NK-92 treated with Interleukin-12 subunit alpha and Interleukin-12 subunit beta, amount 100 ng/mL, for 24 hours (cell line): ENCODE results near the gene IP6K3.

Source experiments
- DNase-seq: peaks from one replicate; lab custom pipeline; 2025; lab: John Stamatoyannopoulos, UW

Gene IP6K3

DNA sequence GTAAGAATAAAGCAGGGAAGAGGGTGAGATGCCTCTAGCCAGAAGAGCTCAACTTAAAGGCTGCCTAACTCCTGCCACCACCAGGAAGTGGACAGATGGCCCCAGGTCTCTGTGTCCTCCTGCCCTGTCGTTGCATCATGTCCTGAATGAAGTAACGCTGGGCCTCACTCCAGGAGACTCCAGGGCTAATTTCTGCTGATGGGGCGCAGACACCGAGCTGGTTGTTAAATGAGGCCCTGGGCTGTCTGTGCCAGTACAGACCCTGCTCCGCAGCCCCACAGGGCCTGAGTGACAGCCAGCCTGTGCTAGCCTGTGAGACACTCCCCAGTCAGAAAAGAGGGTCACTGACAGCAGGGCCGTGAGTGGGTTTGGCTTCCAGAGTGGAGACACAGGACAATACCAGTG, 6.5 kb downstream of the IP6K3 start:
- no peak for DNase-seq

DNA sequence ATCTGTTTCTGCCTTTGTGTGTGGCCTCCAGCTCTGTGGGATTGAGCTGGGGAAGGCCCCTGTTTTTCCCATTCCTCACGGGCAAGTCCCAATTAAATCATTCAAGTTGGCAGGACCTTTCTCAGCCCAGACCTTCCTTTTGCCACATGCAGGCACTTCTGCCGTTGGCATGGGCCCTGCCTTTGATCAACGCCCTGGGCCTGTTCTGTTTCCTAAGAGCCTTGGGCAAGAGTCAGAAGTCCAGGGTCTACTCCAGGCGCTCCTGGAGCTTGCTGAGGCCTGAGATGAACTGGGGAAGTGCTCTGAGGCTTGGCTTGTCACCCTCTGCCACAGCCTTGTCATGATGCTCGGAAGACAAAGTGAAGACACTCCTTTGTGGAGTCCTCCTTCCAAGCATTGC, 7.1 kb downstream of the IP6K3 start:
- no peak for DNase-seq

- no peak for DNase-seq
Measured at GRCh38 chr6:33738879-33739278, 7.8 kb downstream of the IP6K3 start.

DNA sequence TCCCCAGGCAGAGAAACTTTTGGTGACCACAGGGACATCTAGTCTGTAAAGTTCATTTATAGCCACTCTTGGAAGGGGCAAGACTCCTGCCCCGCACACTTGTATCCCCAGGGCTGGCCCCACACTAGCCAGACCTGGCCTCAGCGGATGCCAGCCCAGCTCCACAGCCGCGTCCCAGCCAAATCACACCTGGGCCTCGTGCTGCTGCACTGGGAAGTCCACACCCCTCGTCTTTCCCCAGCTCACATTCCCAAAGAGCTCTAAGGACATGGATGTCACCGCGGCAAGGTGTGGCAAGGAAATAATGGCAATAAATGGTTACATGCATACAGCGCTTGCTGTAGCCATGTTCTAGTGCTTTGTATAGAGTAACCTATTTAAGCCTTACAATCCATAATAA, 8.6 kb downstream of the IP6K3 start:
- no peak for DNase-seq

GRCh38 chr6:33737267-33738026, 9.3 kb downstream of the IP6K3 start:
- DNase-seq, result no peak

DNA sequence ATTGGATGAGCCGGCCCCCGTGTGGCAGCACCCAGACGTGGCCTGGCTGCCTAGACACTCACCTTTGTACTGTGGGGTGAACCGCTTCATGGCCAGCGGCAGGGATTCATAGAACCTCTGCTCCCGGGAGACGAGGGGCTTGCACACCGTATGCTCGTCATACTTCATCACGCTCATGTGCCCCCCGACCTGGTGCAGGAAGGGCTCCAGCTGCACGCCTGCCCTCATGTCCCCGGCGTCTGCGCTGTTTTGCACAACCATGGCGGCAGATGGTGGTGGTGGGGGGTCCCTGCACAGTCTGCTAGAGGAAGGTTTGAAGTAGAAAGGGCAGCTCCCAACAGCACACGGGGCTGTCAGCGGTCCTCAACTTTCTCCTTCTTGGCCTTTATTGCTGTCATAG, 11.5 kb downstream of the IP6K3 start:
- DNase-seq, result no peak

DNA sequence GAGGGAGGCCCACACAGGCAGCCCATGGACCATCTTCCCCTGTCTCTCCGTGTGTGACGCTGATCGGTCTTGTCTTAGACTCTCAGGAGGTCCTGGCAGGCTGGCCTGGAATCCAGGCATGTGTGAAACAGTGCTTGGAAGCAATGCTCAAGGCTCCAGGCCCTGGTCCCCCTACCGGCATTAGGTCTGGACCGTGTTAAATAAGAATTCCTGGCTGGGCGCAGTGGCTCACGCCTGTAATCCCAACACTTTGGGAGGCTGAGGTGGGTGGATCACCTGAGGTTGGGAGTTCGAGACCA, 13.0 kb downstream of the IP6K3 start:
- DNase-seq, result no peak

- DNase-seq, result no peak
Measured at GRCh38 chr6:33732817-33733708, 13.6 kb downstream of the IP6K3 start.

DNA sequence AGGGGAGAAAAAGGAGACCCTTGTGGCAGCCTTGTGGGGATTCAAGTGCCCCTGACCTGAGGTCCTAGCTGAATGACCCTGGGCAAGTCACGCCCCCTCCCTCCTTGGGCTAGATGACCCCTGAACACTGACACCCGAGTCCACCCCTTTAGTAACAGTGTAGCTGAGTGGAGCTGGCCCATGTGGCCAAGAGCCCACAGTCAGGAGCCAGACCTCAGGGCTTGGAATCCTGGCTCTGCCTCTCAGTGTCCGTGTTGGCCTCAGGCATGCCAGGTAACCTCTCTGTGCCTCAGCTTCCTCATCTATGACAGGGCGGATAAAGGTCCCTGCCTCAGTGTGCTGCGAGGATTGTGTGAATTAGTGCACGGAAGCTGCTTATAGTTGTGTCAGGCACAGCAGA, 14.3 kb downstream of the IP6K3 start:
- no peak for DNase-seq

DNA sequence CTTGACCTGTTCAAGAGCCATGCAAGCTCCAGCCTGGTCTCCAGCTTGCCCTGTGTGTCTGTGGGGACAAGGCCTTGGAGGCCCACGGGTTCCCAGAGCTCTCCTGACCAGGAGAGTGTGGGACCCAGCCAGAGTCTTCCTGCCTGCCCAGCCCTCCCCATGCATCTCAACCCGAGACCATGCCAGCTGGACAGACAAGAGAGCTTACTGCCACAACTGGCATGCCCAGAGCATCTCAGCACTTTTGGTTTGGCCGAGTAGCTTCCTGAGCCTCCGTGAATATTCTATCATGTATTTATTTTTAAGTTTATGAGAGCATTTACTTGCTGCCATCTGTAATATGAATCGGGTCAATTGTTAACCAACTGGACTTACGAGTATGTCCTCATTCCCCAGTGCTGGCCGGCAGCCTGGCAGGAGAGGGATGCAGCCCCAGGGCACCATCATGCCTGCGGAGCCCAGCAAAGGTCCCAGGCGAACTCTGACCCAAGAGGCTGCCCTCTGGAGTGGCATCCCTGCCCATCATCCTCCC, 14.9 kb downstream of the IP6K3 start:
- no peak for DNase-seq

DNA sequence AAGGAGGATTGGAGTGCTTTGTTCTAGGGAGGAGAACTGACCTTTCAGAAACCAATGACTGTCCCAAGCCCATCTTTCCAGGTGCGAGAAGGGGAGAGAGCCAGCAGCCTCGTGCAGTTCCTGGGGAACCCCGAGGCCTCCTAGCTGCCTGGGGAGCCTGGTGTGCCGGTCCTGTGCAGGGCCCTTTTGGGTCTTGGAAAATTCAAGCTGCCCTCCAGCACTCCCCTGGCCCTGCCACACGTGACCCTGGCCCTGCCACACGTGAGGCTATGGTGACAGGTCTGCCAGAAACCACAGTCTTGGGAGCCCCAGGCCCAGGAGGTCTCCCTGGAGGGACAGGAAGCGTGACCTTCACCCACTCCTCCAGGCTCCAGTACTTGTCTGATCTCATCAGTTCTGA, 15.7 kb downstream of the IP6K3 start:
- DNase-seq, result no peak

DNA sequence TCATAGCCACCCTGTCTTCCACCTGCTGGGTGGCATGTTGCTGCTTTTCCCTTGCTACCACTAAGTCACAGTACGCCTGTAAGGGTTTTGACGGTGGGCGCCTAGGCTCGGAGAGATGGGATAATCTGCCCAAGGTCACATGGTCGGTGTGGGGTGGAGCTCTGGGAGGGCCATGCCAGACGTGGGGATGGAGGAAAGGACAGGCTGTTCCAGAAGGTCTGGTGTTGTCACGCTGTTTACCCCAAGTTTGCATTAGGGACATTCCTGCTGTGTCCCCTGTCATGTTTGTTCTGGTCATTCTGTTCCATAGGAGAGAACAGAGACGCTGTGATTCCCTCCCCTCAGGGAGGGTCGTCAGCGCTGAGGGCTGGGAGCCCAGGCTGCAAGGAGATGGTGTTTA, 16.1 kb downstream of the IP6K3 start:
- no peak for DNase-seq

DNA sequence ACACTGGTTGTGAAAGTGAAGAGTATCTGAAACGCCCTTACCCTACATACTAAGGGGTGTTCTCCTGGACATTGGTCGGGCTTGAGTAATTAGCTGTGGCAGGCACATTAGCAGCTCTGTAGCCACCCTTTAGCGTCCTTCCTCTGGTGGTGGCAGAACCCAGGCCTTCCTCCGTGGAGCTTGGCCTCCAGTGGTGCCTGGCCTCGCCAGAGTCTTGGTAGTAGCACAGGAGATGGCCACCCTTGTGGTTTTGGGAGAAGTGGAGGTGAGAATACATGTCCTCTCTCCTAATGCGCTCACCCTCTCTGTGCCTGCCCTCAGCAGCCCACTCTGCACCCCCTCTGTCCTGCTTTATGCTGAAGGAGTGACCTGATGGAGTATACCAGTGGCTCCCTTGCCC, 17.6 kb downstream of the IP6K3 start:
- no peak for DNase-seq

DNA sequence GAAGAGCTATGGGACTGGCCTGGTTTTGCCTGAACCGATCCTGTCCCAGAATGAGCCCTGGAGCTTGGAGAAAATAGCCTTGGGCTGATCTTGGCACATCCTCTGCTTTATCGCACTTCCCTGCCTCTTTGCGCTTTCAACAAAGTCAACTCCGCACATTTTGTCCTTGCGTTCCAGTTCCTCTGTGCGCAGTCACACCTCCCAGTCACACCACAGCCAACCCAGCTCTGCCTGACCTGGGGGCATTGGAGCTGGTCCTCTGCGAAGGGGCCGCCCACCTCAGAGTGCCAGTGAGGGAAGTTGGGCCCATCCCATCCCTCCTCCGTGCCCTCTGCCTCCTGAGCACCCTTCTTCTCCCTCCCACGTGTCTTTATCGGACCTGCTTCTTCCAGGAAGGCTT, 18.3 kb downstream of the IP6K3 start:
- no peak for DNase-seq

GRCh38 chr6:33727932-33728331, 18.8 kb downstream of the IP6K3 start:
- no peak for DNase-seq

DNA sequence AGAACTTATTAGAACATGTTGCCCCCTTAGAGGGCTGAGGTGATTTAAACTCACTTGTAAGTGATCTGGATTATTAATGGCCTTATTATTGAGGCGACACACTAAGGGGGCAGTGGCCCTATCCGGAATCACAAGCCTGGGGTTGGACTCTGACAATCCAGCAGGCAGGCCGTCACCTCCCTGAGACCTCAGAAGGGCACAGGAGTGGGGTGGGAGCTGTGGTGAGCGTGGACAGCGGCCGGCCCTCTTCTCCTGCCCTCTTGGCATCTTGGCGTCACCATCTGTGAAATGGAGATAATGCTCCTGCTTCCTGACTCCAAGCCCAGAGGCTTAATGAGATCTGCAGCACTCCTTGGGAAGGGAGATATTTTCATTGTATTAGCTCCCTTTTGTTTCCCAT, 19.6 kb downstream of the IP6K3 start:
- DNase-seq, result no peak

- no peak for DNase-seq
Measured at GRCh38 chr6:33726696-33727095, 20.0 kb downstream of the IP6K3 start.

DNA sequence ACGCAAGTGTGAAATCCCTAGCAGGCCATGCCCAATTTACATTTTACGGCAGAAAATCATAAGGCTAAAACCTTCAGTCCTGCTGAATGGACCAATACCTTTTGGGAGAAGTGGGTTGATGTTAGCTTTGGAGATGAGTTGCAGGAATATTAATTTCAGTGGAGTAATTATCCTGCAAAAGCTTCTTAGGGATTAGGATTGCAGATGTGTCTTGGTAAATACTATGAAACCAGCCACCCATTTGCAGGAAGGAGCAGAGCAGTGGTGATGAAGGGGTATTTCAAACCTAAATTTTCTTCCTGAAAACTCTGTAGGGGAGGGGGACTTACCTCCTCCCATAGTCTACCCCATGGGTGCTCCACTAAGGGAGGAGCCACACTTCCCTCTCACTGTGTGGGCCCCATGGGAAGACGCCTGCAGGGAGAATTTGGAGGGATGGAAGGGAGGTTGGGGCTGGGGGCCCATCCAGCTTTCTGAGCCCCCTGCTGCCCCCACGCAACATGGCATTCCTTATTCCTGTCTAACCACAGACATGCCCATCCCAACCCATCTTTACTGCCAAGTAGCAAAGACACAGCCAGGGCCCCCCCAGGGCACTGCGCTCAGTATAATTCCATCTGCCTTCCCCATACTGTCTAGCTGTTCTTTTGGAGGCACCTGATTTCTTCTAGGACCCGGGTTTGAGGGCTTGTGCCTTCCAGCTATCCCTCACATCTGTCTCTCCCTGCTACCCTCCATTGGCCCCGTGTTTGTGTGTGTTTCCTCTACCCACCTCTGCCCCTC, 20.6 kb downstream of the IP6K3 start:
- no peak for DNase-seq

DNA sequence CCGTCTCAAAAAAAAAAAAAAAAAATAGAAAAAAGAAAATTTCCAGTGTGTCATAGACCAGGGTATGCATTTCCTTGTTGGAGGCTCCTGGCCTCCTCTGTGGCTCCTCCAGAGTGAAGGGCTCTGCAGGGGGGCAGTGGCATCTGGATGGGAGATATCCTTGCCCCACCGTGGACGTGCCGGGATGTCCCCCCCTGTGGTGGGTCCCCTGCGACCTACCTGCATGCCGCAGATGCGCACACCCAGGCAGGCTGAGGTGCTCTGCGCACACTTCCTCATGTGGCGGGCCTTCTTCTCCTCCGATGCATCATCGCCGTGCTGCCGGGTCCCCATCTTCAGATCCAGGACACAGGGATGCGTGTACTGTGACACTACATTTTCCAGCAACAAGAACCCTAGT, 21.5 kb downstream of the IP6K3 start:
- no peak for DNase-seq

DNA sequence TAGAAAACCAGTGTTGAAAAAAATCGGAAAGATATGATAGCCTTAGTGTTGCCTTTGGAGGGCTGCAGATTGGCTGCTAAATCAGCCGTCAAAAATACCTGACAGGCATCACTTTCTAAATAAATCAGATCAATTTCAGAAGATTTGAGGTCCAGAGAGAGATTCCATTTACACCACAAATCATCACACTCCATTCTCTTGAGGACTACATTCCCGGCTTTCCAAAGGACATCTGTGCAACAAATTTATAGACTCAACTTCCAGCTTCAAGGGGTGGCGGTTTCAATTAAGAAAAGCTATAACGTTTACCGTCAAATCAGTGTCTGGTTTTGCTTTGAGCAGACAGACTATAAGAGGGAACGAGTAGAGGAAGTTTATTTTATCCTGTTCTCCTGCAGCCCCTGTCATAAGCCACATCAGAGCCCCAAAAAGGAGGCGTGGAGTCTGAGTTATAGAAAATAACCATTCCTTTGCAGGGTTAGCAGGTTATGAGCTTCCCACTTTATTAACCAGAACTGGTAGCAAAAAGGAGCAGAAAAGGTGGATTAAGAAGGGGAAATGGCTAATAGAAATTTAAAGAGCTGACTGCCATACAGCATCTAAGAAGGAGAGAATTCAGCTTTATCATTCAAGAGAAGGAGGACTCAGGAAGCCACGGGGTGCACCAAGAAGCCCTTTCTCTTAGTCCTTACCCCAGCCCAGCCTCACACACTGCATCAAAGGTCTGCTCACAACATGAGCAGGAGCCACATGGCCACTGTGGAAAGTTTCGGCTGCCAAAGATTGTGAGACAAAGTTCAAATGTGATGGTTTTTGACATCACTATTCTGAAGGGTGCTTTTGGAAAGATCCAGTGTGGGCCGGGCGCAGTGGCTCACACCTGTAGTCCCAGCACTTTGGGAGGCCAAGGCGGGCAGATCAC, 22.3 kb downstream of the IP6K3 start:
- no peak for DNase-seq

DNA sequence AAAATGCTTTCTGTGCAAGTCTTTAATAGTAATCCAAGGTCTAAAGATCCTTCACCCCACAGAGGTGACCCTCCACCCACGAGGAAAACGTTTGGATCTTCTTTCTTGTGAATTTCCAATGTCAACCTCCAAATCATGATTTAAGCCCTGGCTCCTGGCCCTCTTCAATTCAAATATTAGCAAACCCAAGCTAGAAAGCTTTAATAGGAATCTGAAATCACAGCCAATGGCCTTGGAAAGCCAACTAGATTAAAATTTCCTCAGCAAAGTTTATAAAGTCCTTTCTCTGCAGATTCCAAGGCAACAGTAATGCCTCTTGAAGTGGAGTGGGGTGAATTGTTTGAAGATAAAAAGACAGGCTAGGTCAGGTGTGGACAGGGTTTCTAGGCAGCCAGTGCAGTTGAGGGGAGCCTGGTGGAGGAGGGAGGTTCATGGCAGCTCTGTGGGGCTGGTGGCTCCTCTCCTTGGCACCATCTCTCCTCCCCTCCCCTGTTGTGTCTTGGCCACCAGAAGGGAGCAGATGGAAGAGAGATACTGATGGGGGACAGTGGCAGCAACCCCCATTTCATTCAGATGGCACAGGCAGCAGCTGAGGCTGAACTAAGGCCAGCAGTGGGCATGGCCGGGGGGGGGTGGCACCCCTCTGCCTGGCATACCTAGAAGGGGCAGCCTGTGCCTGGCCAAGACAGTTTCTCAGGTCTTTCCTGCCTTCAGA, 23.2 kb downstream of the IP6K3 start:
- no peak for DNase-seq
